Esophagus (tissue), 2 donors: Measurements from ENCODE around the gene BRSK1. TPM values are rescaled to one million over a fixed set of nuclear protein-coding genes. Genes with fewer than 3 reads are reported as not detected.

Source experiments
- H3K27ac ChIP-seq, 2 donors: one replicate each; pipeline ENCODE4 v1.5.1; 2013; ENCODE audit warnings: low read depth in 2 of 2, mild to moderate bottlenecking in 2 of 2, inconsistent platforms in 1 of 2, low read length in 1 of 2, moderate library complexity in 1 of 2
- H3K27me3 ChIP-seq, 2 donors: one replicate each; pipeline ENCODE4 v1.6.1; 2013; ENCODE audit warnings: low read length in 2 of 2, control low read depth in 1 of 2, mild to moderate bottlenecking in 1 of 2; ENCODE audit not compliant: insufficient read depth in 2 of 2, control insufficient read depth in 1 of 2
- H3K36me3 ChIP-seq, 2 donors: one replicate each; pipeline ENCODE4 v1.6.1; 2013; ENCODE audit warnings: low read length in 1 of 2; ENCODE audit not compliant: control insufficient read depth in 2 of 2, insufficient read depth in 2 of 2
- H3K4me1 ChIP-seq, 2 donors: one replicate each; pipeline ENCODE4 v1.6.1; 2013; ENCODE audit warnings: low read length in 1 of 2; ENCODE audit not compliant: control insufficient read depth in 2 of 2, insufficient read depth in 2 of 2
- H3K4me3 ChIP-seq, 2 donors: one replicate each; pipeline ENCODE4 v1.5.1; 2013; ENCODE audit warnings: low read length in 2 of 2, mild to moderate bottlenecking in 2 of 2, low read depth in 1 of 2, moderate library complexity in 1 of 2
- H3K9me3 ChIP-seq, 2 donors: one replicate each; pipeline ENCODE4 v1.6.1; 2013; ENCODE audit warnings: mild to moderate bottlenecking in 2 of 2, low read depth in 1 of 2, low read length in 1 of 2, moderate library complexity in 1 of 2; ENCODE audit not compliant: control insufficient read depth in 2 of 2, insufficient read depth in 1 of 2
- WGBS, 2 donors: extraction: QIAGEN DNeasy Blood & Tissue Kit; methylation state at CpG; one replicate each; pipeline ENCODE4 v1.1.7; 2013; 5-methylcytosine and 5-hydroxymethylcytosine counted together
- polyA plus RNA-seq, 2 donors: library from polyadenylated mRNA; stranded (reverse); fragments of 200-250 nt; gene quantifications; one replicate each; pipeline ENCODE4 v1.2.3, GENCODE V29; 2013
- donor health status: healthy with polysubstance abuse.
- donor health status: Bipolar disorder and iron deficiency.

Gene BRSK1
- polyA plus RNA-seq, 2 donors, result 0.96 to 1.0 TPM

DNA sequence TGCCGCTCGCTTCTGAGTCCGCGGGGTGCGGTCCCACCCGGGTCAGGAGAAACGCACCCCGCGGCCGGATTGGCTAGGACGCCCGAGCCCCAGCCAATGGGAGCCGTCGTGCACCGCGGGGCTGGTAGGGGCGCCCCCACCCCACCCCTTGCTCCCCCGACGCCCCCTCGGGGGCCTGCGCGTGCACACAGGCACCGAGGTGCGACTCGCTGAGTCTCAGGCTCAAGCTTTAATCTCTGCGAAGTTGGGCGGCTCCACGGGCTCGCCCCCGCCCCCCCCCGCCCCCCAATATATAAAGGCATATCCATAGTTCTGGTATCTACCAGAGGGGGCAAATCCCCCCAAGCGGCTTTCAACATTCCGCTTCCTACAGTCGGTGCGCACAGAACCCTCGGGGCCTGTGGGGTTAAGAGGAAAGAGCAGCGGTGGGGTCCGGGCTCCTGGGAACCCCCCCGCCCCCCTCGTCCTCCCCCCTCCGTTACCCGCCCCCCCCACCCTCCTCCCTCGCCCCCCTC is 71.0 kb downstream of the BRSK1 start, which contains the start of gene COX6B2:
COX6B2 (minus strand) TSS at position 22 of the 515 bp plus-strand sequence. CDS start 198 bp downstream, outside the sequence.
- peaks cover 0 to 5% of the 10 kb centered on the region in 2 donors for H3K9me3 ChIP-seq
- peak within 1 kb of the TSS; percentile 35 to 46 for H3K4me3 ChIP-seq
- peaks cover 0 to 15% of the 10 kb centered on the region in 2 donors for H3K27me3 ChIP-seq
- H3K4me1 ChIP-seq, result peaks cover 3 to 11% of the 10 kb centered on the region in 2 donors
- H3K27ac ChIP-seq, result peak within 1 kb of the TSS in 1 of 2 donors; percentile 68
- 2 to 3% methylated on average over 38 to 40 of the region's 43 CpGs for WGBS, 2 donors
- H3K36me3 ChIP-seq, result no peaks in the 10 kb centered on the region

GRCh38 chr19:55355213-55355821 is 71.5 kb downstream of the BRSK1 start:
- Histone ChIP-seq H3K27ac (peak overlapping the region in 1 of 2 donors; percentile 68), H3K4me1 (peaks cover 3 to 11% of the 10 kb centered on the region in 2 donors), H3K4me3 (no peak overlapping the region), H3K27me3 (peaks cover 0 to 15% of the 10 kb centered on the region in 2 donors), H3K9me3 (peaks cover 0 to 5% of the 10 kb centered on the region in 2 donors), H3K36me3 (no peaks in the 10 kb centered on the region)
- 20% methylated on average over 12 to 13 of the region's 13 CpGs for WGBS, 2 donors

GRCh38 chr19:55358493-55358892 is 74.7 kb downstream of the BRSK1 start:
- peaks cover 0 to 3% of the 10 kb centered on the region in 2 donors for H3K27me3 ChIP-seq
- H3K9me3 ChIP-seq, result peaks cover 0 to 2% of the 10 kb centered on the region in 2 donors
- no peak overlapping the region for H3K4me3 ChIP-seq
- peaks cover 2 to 3% of the 10 kb centered on the region in 2 donors for H3K4me1 ChIP-seq
- no peaks in the 10 kb centered on the region for H3K36me3 ChIP-seq
- 88% methylated on average over 19 of the region's 19 CpGs for WGBS, 2 donors
- H3K27ac ChIP-seq, result no peak overlapping the region

GRCh38 chr19:55358943-55359908 is 75.4 kb downstream of the BRSK1 start:
- peaks cover 0 to 2% of the 10 kb centered on the region in 2 donors for H3K27me3 ChIP-seq
- peaks cover 0 to 3% of the 10 kb centered on the region in 2 donors for H3K4me1 ChIP-seq
- no peak overlapping the region for H3K27ac ChIP-seq
- no peaks in the 10 kb centered on the region for H3K9me3 ChIP-seq
- no peak overlapping the region for H3K4me3 ChIP-seq
- WGBS, 2 donors, result 67 to 71% methylated on average over 32 of the region's 32 CpGs
- H3K36me3 ChIP-seq, result no peaks in the 10 kb centered on the region

GRCh38 chr19:55360902-55361301 is 77.1 kb downstream of the BRSK1 start:
- no peaks in the 10 kb centered on the region for H3K36me3 ChIP-seq
- 89 to 95% methylated on average over 16 of the region's 16 CpGs for WGBS, 2 donors

More at GRCh38 chr19:55360902-55361301, 77.1 kb downstream of the BRSK1 start:
- Histone ChIP-seq H3K9me3 (no peaks in the 10 kb centered on the region), H3K27me3 (peaks cover 0 to 2% of the 10 kb centered on the region in 2 donors), H3K4me3 (no peak overlapping the region), H3K27ac (no peak overlapping the region), H3K4me1 (no peaks in the 10 kb centered on the region)

Other genes with a start within 250 kb of the BRSK1 start
- 1 to 10 TPM in 1 of 2 donors, under 1 TPM in 1; 0.45 to 1.6 TPM for gene GP6, start 245.7 kb upstream of the BRSK1 start, polyA plus RNA-seq
- 10 to 100 TPM; 32.5 to 60.6 TPM for gene RDH13, start 220.8 kb upstream of the BRSK1 start, polyA plus RNA-seq
- gene EPS8L1, start 208.1 kb upstream of the BRSK1 start, polyA plus RNA-seq, result 1,000 to 10,000 TPM in 1 of 2 donors, 100 to 1,000 TPM in 1; 578 to 1,427 TPM
- 100 to 1,000 TPM in 1 of 2 donors, 10 to 100 TPM in 1; 77.7 to 100 TPM for gene PPP1R12C, start 166.4 kb upstream of the BRSK1 start, polyA plus RNA-seq
- gene TNNT1, start 134.8 kb upstream of the BRSK1 start, polyA plus RNA-seq, result 10 to 100 TPM in 1 of 2 donors, 1 to 10 TPM in 1; 6.1 to 10.9 TPM
- 1 to 10 TPM; 1.0 to 2.6 TPM for gene TNNI3, start 126.3 kb upstream of the BRSK1 start, polyA plus RNA-seq
- 1 to 10 TPM in 1 of 2 donors, under 1 TPM in 1; 0.44 to 1.1 TPM for gene DNAAF3, start 117.4 kb upstream of the BRSK1 start, polyA plus RNA-seq
- under 1 TPM in 1 of 2 donors, not detected in 1; 0.05 TPM for gene SYT5, start 103.7 kb upstream of the BRSK1 start, polyA plus RNA-seq
- gene PTPRH, start 74.5 kb upstream of the BRSK1 start, polyA plus RNA-seq, result under 1 TPM; 0.10 to 0.19 TPM
- gene TMEM86B, start 55.2 kb upstream of the BRSK1 start, polyA plus RNA-seq, result 1 to 10 TPM; 2.3 to 6.0 TPM
- 10 to 100 TPM; 29.8 to 30.6 TPM for gene PPP6R1, start 25.0 kb upstream of the BRSK1 start, polyA plus RNA-seq
- 10 to 100 TPM; 30.9 to 44.9 TPM for gene HSPBP1, start 3.9 kb upstream of the BRSK1 start, polyA plus RNA-seq
- gene TMEM150B, start 41.3 kb downstream of the BRSK1 start, polyA plus RNA-seq, result under 1 TPM in 1 of 2 donors, not detected in 1; 0.12 TPM
- gene KMT5C, start 55.9 kb downstream of the BRSK1 start, polyA plus RNA-seq, result 1 to 10 TPM; 5.0 to 9.4 TPM
- gene COX6B2, start 70.7 kb downstream of the BRSK1 start, polyA plus RNA-seq, result under 1 TPM; 0.48 to 0.53 TPM
- gene GARIN5B, start 79.3 kb downstream of the BRSK1 start, polyA plus RNA-seq, result not detected
- gene IL11, start 86.5 kb downstream of the BRSK1 start, polyA plus RNA-seq, result under 1 TPM; 0.47 to 0.51 TPM
- gene TMEM190, start 92.8 kb downstream of the BRSK1 start, polyA plus RNA-seq, result not detected
- gene TMEM238, start 100.3 kb downstream of the BRSK1 start, polyA plus RNA-seq, result under 1 TPM; 0.49 to 0.98 TPM
- 1,000 to 10,000 TPM; 2,179 to 2,435 TPM for gene RPL28, start 101.9 kb downstream of the BRSK1 start, polyA plus RNA-seq
- 10 to 100 TPM; 12.8 to 24.1 TPM for gene UBE2S, start 123.8 kb downstream of the BRSK1 start, polyA plus RNA-seq
- gene SHISA7, start 159.3 kb downstream of the BRSK1 start, polyA plus RNA-seq, result under 1 TPM in 1 of 2 donors, not detected in 1; 0.01 TPM
- gene ISOC2, start 177.6 kb downstream of the BRSK1 start, polyA plus RNA-seq, result 10 to 100 TPM; 38.6 to 95.2 TPM
- gene C19orf85, start 180.8 kb downstream of the BRSK1 start, polyA plus RNA-seq, result under 1 TPM in 1 of 2 donors, not detected in 1; 0.04 TPM
- 1 to 10 TPM; 3.8 to 7.0 TPM for gene ZNF628, start 192.6 kb downstream of the BRSK1 start, polyA plus RNA-seq
- 1 to 10 TPM; 4.2 to 6.8 TPM for gene NAT14, start 201.2 kb downstream of the BRSK1 start, polyA plus RNA-seq
- 1 to 10 TPM in 1 of 2 donors, under 1 TPM in 1; 0.92 to 1.0 TPM for gene SSC5D, start 204.4 kb downstream of the BRSK1 start, polyA plus RNA-seq